GM18502 (cell line): ENCODE data around the gene BCAS3.
"Not testable (repeated sequence)": the region's sequence is repeated elsewhere in the genome, so short reads cannot be mapped to it uniquely, and the experiment has no call there.

Source experiments
- ATAC-seq: cut with Tn5 transposase; IDR thresholded peaks from one replicate; pipeline ENCODE4 v1.9.1; 2021; ENCODE audit warnings: mild to moderate bottlenecking; ENCODE audit not compliant: unreplicated experiment, poor library complexity

The BCAS3 gene

DNA sequence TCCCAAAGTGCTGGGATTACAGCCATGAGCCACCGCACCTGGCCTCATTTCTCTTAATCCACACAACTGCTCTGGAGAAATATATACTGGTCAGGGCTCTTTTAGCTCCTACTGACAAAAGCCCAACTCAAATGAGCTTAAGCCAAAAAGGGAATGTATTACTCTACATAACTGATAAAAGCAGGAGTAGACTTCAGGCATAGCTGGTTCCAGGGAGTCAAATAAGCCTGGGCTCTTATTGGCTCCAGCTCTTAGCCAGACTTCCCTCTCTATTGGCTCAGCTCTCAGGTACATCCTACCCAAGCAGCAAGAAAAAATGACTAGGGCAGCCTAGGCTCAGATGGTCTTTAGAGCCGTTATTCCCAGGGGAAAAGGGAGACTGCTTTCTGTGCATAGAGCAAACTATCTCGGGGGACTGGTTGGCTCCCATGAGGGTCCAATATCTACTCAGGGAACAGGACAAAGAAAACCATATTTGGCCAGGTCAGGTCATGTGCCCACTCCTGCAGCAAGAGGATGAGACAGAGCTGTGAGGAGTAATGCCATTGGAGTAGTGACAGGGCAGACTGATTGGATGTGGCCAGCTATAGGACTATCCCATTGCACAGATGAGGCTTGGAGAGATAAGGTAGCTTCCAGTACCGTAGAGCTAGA, 743.2 kb downstream of the BCAS3 start:
- ATAC-seq, result no peak

GRCh38 chr17:61421460-61421859, 743.8 kb downstream of the BCAS3 start:
- ATAC-seq, result no peak

DNA sequence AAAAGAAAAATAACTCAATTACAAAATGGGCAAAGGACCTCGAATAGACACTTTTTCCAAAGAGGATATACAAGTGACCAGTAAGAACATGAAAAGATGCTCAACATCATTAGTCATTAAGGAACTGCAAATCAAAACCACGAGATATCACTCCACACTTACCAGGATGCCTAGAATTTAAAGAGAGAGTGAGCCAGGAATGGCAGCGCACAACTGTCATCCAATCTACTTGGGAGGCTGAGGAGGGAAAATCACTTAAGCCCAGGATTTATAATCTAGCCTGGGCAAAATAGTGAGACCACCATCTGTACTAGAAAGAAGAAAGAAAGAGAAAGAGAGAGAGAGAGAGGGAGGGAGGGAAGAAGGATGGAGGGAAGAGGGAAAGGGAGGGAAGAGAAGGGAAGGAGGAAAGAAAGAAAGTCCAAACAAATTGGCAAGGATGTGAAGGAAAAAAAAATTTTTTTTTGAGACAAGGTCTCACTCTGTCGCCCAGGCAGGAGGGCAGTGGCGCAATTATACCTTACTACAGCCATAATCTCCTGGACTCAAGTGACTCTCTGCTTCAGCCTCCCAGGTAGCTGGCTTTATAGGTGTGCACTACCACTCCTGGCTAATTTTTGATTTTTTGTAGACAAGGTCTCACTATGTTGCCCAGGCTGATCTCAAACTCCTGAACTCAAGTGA, 744.6 kb downstream of the BCAS3 start:
- no peak for ATAC-seq

- ATAC-seq, result no peak
Observed at GRCh38 chr17:61422869-61423268, 745.2 kb downstream of the BCAS3 start.

- no peak for ATAC-seq
Observed at GRCh38 chr17:61423967-61424649, 746.5 kb downstream of the BCAS3 start.

- ATAC-seq, result no peak
Observed at GRCh38 chr17:61425682-61426481, 748.2 kb downstream of the BCAS3 start.

DNA sequence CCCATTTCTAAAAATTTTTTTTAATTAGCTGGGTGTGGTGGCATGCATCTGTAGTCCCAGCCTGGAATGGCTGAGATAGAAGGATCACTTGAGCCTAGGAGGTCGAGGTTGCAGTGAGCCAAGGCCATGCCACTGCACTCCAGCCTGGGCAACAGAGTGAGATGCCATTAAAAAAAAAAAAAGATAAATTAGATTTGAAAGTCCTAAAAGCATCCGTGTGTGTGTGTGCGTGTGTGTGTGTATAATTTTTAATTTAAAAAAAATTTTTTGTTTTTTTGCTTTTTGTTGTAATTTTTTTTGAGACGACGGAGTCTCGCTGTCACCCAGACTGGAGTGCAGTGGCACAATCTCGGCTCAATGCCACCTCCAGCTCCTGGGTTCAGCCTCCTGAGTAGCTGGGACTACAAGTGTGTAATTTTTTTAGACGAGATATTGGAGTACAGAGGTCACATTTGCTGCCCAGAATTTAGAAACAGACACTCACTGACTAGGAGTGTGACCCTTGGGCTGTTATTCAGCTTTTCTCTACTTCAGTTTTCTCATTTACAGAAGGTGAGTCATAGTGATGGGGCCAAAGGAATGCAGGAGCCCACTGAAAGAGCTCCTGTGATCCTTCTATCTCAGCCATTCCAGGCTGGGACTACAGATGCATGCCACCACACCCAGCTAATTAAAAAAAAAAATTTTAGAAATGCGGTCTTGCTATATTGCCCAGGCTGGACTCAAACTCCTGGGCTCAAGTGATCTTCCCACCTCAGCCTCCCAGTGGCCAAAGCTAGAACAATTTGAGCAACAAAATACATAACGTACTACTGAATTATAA, 749.0 kb downstream of the BCAS3 start:
- ATAC-seq, result no peak

GRCh38 chr17:61427567-61427966, 749.9 kb downstream of the BCAS3 start:
- no peak for ATAC-seq

DNA sequence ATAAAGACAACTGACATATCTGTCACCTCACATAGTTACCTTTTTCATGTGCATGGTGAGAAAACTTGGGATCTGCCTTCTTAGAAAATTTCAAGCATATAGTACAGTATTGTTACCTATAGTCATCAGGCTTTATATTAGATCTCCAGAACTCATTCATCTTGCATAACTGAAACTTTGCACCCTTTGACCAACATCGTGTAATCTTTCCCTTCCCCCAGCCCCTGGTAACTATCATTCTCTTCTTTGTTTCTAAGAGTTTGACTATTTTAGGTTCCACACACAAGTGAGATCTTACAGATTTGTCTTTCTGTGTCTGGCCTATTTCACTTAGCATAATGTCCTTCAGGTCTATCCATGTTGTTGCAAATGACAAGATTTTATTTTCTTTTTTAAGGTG, 751.6 kb downstream of the BCAS3 start:
- ATAC-seq, result no peak

- not testable (repeated sequence) for ATAC-seq
Observed at GRCh38 chr17:61429831-61430230, 752.2 kb downstream of the BCAS3 start.

DNA sequence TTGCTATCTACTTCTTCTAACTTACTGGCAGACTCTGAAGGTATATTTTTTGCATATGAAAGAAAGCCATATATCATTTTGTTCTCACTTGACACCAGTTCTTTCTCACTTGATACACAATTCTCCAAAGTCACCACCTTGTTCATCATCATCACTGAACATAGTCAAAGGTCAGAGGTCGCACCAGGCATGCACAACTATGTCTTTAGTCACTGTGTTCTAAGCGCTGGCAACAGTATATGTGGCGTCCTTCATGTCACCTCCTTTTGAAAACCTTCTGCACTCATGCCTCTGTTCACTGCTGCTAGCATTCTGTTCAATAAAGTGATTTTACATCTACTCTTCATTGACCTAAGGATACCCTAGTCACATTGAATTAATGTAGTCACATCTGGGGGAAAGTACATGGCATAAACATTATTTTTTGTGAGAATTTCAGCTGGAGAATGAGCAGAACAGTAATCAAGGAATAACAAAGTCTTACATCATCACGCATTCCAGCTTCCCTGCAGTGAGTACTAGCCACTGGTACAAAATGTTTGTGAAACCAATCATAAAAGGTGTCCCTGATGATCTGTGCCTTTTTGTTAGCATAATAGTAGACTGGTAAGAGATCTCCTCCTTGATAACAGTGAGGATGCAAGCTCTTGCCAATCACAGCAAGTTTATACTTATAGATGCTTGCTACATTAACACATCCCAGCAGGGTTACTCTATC, 754.1 kb downstream of the BCAS3 start:
- no peak for ATAC-seq

GRCh38 chr17:61436273-61436672, 758.6 kb downstream of the BCAS3 start:
- no peak for ATAC-seq

DNA sequence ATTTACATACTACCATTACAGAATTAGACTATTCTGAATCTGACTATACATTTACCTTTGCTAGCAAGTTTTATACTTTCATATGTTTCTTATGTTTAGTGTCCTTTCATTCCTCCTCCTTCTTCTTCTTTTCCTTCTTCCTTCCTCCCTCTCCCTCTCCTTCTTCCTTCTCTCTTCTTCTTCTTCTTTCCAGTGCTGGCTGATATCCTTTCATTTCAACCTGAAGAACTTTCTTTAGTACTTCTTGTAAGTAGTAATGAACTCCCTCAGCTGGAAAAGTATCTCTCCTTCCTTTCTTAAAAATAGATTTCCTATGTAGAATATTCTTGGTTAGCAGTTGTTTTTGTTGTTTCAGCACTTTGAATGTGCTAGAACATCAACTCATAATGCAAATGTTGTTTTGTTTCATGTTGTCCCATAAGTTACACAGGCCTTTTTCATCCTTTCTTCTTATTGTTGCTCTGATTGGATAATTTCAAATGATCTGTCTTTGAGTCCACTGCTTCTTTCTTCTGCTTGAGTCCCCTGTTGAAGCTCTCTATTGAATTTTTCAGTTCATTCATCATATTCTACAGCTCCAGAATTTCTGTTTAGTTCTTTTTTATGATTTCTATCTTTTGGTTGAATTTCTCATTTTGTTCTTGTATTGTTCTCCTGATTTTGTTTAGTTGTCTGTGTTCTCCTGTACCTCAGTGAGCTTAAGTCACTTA, 759.5 kb downstream of the BCAS3 start:
- ATAC-seq, result no peak

- ATAC-seq, result no peak
Observed at GRCh38 chr17:61440697-61441096, 763.0 kb downstream of the BCAS3 start.

- ATAC-seq, result not testable (repeated sequence)
Observed at GRCh38 chr17:61441507-61441906, 763.9 kb downstream of the BCAS3 start.

DNA sequence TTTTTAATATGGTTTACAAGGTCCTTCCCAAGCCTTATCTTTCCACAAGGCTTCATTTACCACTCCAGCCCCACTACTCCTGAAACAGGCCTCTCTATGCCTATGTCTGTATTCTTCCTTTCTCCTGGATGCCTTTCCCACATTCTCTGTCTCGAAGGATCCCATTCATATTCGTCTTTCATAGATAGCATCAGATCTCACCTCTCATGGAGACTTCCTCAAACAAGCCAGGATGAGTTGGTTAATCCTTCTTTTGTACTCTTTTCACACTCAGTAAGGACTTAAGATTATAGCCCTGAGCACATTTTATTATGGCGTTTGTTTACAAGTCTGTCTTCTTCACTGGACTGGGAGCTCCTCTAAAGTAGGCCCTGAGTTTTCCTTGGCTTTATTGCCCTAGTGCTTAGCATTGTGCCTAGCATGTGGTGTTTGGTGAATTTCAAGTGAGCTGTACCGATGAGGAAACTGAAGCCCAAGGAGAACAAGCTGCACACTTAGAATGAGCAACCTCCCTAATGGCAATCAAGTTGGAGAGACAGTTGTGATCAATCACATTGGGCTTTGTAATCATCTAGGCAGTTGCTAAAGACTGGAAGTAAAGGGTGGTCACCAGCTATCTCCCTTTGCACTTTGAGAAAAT, 764.6 kb downstream of the BCAS3 start:
- ATAC-seq, result no peak
